H1 (cell line): ENCODE measurements around the gene SUSD1. TPM values are rescaled to one million over a fixed set of nuclear protein-coding genes. Genes with fewer than 3 reads are reported as not detected.
"Not testable (repeated sequence)": the region's sequence is repeated elsewhere in the genome, so short reads cannot be mapped to it uniquely, and the experiment has no call there.

ENCODE experiments used
- CTCF ChIA-PET: fragments of 300-600 bp; sonication (Branson Sonifier 250); formaldehyde crosslinking; loops from one replicate; lab custom pipeline; 2021; ENCODE audit not compliant: partially characterized antibody; lab: Charles Lee
- POLR2A ChIA-PET: fragments of 300-600 bp; sonication (Branson Sonifier 250); formaldehyde crosslinking; loops from one replicate; lab custom pipeline; 2021; ENCODE audit warnings: inconsistent platforms; ENCODE audit not compliant: partially characterized antibody; lab: Charles Lee
- DNase-seq, 2 experiments: peaks; one replicate each; pipeline versions ENCODE4 v3.0.0 to v3.0.0-alpha.2; 2010 to 2022; ENCODE audit warnings: low spot score in 2 of 2, low read depth in 1 of 2, mixed read lengths in 1 of 2
- FAIRE-seq: peaks from 2 replicates; lab custom pipeline; 2011; peaks lifted over from hg19 to GRCh38; lab: Jason Lieb, UNC
- H2AFZ ChIP-seq: 2 replicates; pipeline ENCODE4 v1.8.1; 2012; ENCODE audit warnings: low read length, inconsistent platforms
- H2AK5ac ChIP-seq: 2 replicates; pipeline ENCODE4 v1.6.1; 2013; ENCODE audit warnings: low read depth, low read length
- H2BK120ac ChIP-seq: replicated peaks from 2 replicates; pipeline ENCODE3; 2013; ENCODE audit warnings: low read depth, low read length, inconsistent platforms
- H2BK12ac ChIP-seq: 2 replicates; pipeline ENCODE4 v1.6.1; 2013; ENCODE audit warnings: low read depth, low read length
- H2BK15ac ChIP-seq: 2 replicates; pipeline ENCODE4 v1.6.1; 2013; ENCODE audit warnings: low read length
- H2BK20ac ChIP-seq: 2 replicates; pipeline ENCODE4 v1.6.1; 2013; ENCODE audit warnings: low read length
- H2BK5ac ChIP-seq: 2 replicates; pipeline ENCODE4 v1.6.1; 2013; ENCODE audit warnings: low read depth, low read length
- H3K14ac ChIP-seq: 2 replicates; pipeline ENCODE4 v1.6.1; 2013; ENCODE audit warnings: inconsistent platforms; ENCODE audit not compliant: insufficient read length
- H3K18ac ChIP-seq: 2 replicates; pipeline ENCODE4 v1.6.1; 2013; ENCODE audit warnings: low read length; ENCODE audit errors: extremely low read depth
- H3K23ac ChIP-seq: 2 replicates; pipeline ENCODE4 v1.6.1; 2013; ENCODE audit warnings: inconsistent platforms; ENCODE audit not compliant: insufficient read length
- H3K23me2 ChIP-seq: 2 replicates; pipeline ENCODE4 v1.6.1; 2013; ENCODE audit warnings: low read depth, low read length
- H3K27ac ChIP-seq: 2 replicates; pipeline ENCODE4 v1.6.1; 2011; ENCODE audit warnings: low read depth, low read length, inconsistent platforms
- H3K27me3 ChIP-seq, 4 experiments: replicated peaks in 1 of 4; 1 replicate in 1 of 4; 2 replicates in 3 of 4; pipeline versions ENCODE4 v1.6.1 to v1.8.1; 2011 to 2013; ENCODE audit warnings: low read length in 3 of 4, mild to moderate bottlenecking in 3 of 4, inconsistent platforms in 2 of 4, mixed read lengths in 2 of 4, moderate library complexity in 1 of 4; ENCODE audit not compliant: control insufficient read depth in 3 of 4, insufficient read depth in 3 of 4; ENCODE audit errors: extremely low read depth in 1 of 4
- H3K36me3 ChIP-seq, 4 experiments: 2 replicates each; pipeline versions ENCODE4 v1.6.1 to v1.8.1; 2011 to 2013; ENCODE audit warnings: mild to moderate bottlenecking in 4 of 4, low read length in 3 of 4, moderate library complexity in 2 of 4, control low read depth in 1 of 4, inconsistent platforms in 1 of 4; ENCODE audit not compliant: insufficient read depth in 4 of 4, control insufficient read depth in 2 of 4
- H3K4ac ChIP-seq: replicated peaks from 2 replicates; pipeline ENCODE3; 2013; ENCODE audit warnings: low read length, low read depth, mixed read lengths, inconsistent platforms; ENCODE audit not compliant: insufficient read length
- H3K4me1 ChIP-seq, 4 experiments: replicated peaks in 1 of 4; 1 replicate in 1 of 4; 2 replicates in 3 of 4; pipeline versions ENCODE4 v1.6.1 to v1.8.1; 2011 to 2013; ENCODE audit warnings: low read length in 3 of 4, inconsistent platforms in 2 of 4, mixed read lengths in 1 of 4; ENCODE audit not compliant: insufficient read depth in 4 of 4, control insufficient read depth in 3 of 4
- H3K4me2 ChIP-seq, 2 experiments: 2 replicates each; pipeline versions ENCODE4 v1.6.1 to v1.8.1; 2011 to 2013; ENCODE audit warnings: low read depth in 2 of 2, low read length in 2 of 2, control low read depth in 1 of 2, inconsistent platforms in 1 of 2, mild to moderate bottlenecking in 1 of 2; ENCODE audit not compliant: insufficient read depth in 1 of 2
- H3K4me3 ChIP-seq, 4 experiments: fragments of 200-600, 300-600 bp in 1 of 4; sonication (generic), shearing (Covaris generic), sonication (Bioruptor Twin) in 1 of 4; 2 replicates each; pipeline versions ENCODE4 v1.5.1 to v1.8.1; 2011 to 2016; ENCODE audit warnings: low read length in 4 of 4, low read depth in 3 of 4, control low read depth in 2 of 4, inconsistent platforms in 2 of 4, mild to moderate bottlenecking in 2 of 4, mixed read lengths in 1 of 4, moderate library complexity in 1 of 4; ENCODE audit not compliant: insufficient read depth in 2 of 4; ENCODE audit errors: extremely low read depth in 1 of 4
- H3K56ac ChIP-seq: replicated peaks from 2 replicates; pipeline ENCODE3; 2013; ENCODE audit warnings: low read depth, mild to moderate bottlenecking, mixed read lengths, low read length, inconsistent platforms; ENCODE audit not compliant: insufficient read length
- H3K79me1 ChIP-seq: 2 replicates; pipeline ENCODE4 v1.6.1; 2013; ENCODE audit warnings: low read depth, low read length, control low read depth
- H3K79me2 ChIP-seq, 2 experiments: 2 replicates each; pipeline versions ENCODE4 v1.6.1 to v1.8.1; 2012 to 2013; ENCODE audit warnings: low read length in 2 of 2, mild to moderate bottlenecking in 2 of 2, inconsistent platforms in 1 of 2; ENCODE audit not compliant: insufficient read depth in 2 of 2, control insufficient read depth in 1 of 2
- H3K9ac ChIP-seq, 4 experiments: replicated peaks in 1 of 4; 1 replicate in 1 of 4; 2 replicates in 3 of 4; pipeline versions ENCODE4 v1.6.1 to v1.8.1; 2011 to 2013; ENCODE audit warnings: low read depth in 3 of 4, low read length in 3 of 4, control low read depth in 2 of 4, mild to moderate bottlenecking in 2 of 4, moderate library complexity in 2 of 4, inconsistent platforms in 1 of 4; ENCODE audit errors: extremely low read depth in 1 of 4
- H3K9me3 ChIP-seq, 2 experiments: 2 replicates each; pipeline versions ENCODE4 v1.6.1 to v1.8.1; 2012 to 2013; ENCODE audit warnings: mild to moderate bottlenecking in 2 of 2, moderate library complexity in 2 of 2, control low read depth in 1 of 2, inconsistent platforms in 1 of 2, low read depth in 1 of 2, low read length in 1 of 2, mixed read lengths in 1 of 2; ENCODE audit not compliant: insufficient read depth in 2 of 2
- H4K20me1 ChIP-seq, 2 experiments: replicated peaks in 1 of 2; 2 replicates each; pipeline versions ENCODE3 to v1.8.1; 2011 to 2013; ENCODE audit warnings: inconsistent platforms in 2 of 2, low read length in 2 of 2, mild to moderate bottlenecking in 1 of 2; ENCODE audit not compliant: insufficient read depth in 2 of 2, control insufficient read depth in 1 of 2
- H4K5ac ChIP-seq: 2 replicates; pipeline ENCODE4 v1.6.1; 2013; ENCODE audit warnings: low read length, low read depth, mixed read lengths, inconsistent platforms; ENCODE audit not compliant: insufficient read length
- H4K8ac ChIP-seq: 2 replicates; pipeline ENCODE4 v1.8.0; 2013; ENCODE audit warnings: mild to moderate bottlenecking, moderate library complexity, low read length, inconsistent platforms; ENCODE audit not compliant: insufficient read depth; ENCODE audit errors: extremely low read depth
- H4K91ac ChIP-seq: replicated peaks from 2 replicates; pipeline ENCODE3; 2013; ENCODE audit warnings: low read length, mixed read lengths, inconsistent platforms; ENCODE audit not compliant: insufficient read length
- WGBS, 2 experiments: shearing (Covaris generic) in 1 of 2; methylation state at CpG; one replicate each; pipeline versions ENCODE4 v1.1.6 to v1.1.7; 2013 to 2015; ENCODE audit warnings: low lambda C conversion rate in 2 of 2, mixed read lengths in 2 of 2, inconsistent platforms in 1 of 2, low coverage in 1 of 2, missing lambda C conversion rate in 1 of 2; ENCODE audit not compliant: insufficient replicate concordance in 2 of 2, insufficient coverage in 1 of 2, insufficient read length in 1 of 2; ENCODE audit errors: extremely low coverage in 1 of 2, missing lambda C conversion rate in 1 of 2; 5-methylcytosine and 5-hydroxymethylcytosine counted together
- polyA plus RNA-seq, 7 experiments: library from polyadenylated mRNA; depleted of rRNA in 3 of 7; stranded (reverse) in 5 of 7; unstranded in 2 of 7; fragments of >200 nt in 5 of 7; fragments of 200-250 nt in 2 of 7; gene quantifications; 1 replicate in 5 of 7; 2 replicates in 1 of 7; 4 replicates in 1 of 7; pipeline versions ENCODE4 v1.2.1 to v1.2.3, GENCODE V29; 2011 to 2013; ENCODE audit warnings: missing spikeins in 2 of 7, mixed read lengths in 2 of 7
- total RNA-seq: library from RNA; stranded (reverse); fragmentation: NEBNext Ultra II Directional; extraction: Animal tissue kit (Norgen Biotek cat#: 25700); gene quantifications from 2 replicates; pipeline ENCODE4 v1.2.1, GENCODE V29; 2021

SUSD1 gene
- total and polyA plus RNA-seq, 2 of the 8 experiments (the other 6 are each of a cell fraction or from before 2014, with no cell fraction given) = 2.8 to 7.2 TPM

DNA sequence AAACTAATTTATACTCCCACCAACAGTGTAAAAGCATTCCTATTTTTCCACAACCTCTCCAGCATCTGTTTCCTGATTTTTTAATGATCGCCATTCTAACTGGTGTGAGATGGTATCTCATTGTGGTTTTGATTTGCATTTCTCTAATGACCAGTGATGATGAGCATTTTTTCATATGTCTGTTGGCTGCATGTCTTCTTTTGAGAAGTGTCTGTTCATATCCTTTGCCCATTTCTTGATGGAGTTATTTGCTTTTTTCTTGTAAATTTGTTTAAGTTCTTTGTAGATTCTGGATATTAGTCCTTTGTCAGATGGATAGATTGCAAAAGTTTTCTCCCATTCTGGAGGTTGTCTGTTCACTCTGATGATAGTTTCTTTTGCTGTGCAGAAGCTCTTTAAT lies 15.2 kb upstream of the SUSD1 start:
- H2BK20ac ChIP-seq, H3K4me1 ChIP-seq, H3K14ac ChIP-seq, H3K4me2 ChIP-seq, H3K4me3 ChIP-seq, H3K23me2 ChIP-seq, POLR2A ChIA-PET, H2AK5ac ChIP-seq, H3K27me3 ChIP-seq, H3K4ac ChIP-seq, H3K27ac ChIP-seq, H3K23ac ChIP-seq, H3K9me3 ChIP-seq, H4K8ac ChIP-seq, H2BK15ac ChIP-seq, H3K36me3 ChIP-seq, H4K5ac ChIP-seq, H3K79me2 ChIP-seq, H3K9ac ChIP-seq, H4K91ac ChIP-seq, H2BK120ac ChIP-seq, H2AFZ ChIP-seq, DNase-seq, H3K18ac ChIP-seq, FAIRE-seq, H3K79me1 ChIP-seq, H4K20me1 ChIP-seq, H3K56ac ChIP-seq, H2BK12ac ChIP-seq, H2BK5ac ChIP-seq, CTCF ChIA-PET: not testable (repeated sequence)
- WGBS, 2 experiments = 92% methylated on average over 1 of the region's 1 CpG; no CpG with 5 or more reads in 1 of the 2 experiments
